ENCODE data around the gene KRTAP12-4.
"Not testable (repeated sequence)": the region's sequence is repeated elsewhere in the genome, so short reads cannot be mapped to it uniquely, and the experiment has no call there.

The KRTAP12-4 gene

DNA sequence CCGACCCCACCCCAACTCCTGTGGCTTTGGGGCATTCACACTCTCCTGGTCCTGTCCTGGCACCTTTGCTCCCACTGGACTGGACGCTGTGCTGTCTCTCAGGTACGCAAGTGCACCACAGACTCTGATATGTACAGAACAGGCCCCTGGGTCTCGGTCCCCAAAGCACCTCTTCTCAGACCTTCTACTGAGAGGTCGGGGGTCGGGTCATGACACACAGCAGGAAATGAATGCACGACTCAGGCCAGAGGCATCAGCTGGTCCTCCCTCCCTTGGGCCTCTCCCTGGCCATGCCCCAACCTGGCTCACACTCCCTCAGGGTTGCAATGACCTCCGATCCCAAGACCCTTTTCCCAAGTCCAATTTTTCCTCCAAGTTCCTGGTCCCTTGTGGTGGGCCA, 40.7 kb upstream of the KRTAP12-4 start:
- TF ChIP-seq, protein P1, sequence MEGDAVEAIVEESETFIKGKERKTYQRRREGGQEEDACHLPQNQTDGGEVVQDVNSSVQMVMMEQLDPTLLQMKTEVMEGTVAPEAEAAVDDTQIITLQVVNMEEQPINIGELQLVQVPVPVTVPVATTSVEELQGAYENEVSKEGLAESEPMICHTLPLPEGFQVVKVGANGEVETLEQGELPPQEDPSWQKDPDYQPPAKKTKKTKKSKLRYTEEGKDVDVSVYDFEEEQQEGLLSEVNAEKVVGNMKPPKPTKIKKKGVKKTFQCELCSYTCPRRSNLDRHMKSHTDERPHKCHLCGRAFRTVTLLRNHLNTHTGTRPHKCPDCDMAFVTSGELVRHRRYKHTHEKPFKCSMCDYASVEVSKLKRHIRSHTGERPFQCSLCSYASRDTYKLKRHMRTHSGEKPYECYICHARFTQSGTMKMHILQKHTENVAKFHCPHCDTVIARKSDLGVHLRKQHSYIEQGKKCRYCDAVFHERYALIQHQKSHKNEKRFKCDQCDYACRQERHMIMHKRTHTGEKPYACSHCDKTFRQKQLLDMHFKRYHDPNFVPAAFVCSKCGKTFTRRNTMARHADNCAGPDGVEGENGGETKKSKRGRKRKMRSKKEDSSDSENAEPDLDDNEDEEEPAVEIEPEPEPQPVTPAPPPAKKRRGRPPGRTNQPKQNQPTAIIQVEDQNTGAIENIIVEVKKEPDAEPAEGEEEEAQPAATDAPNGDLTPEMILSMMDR (IDR thresholded peaks at IDR 0.05; ENCODE audit: insufficient read depth, low read depth, low read length, missing control alignments) = no peak
- DNase-seq (ENCODE audit: low read depth) = no peak
- no peak overlapping the region for H3K4me3 ChIP-seq (ENCODE audit: low read depth, low read length)

DNA sequence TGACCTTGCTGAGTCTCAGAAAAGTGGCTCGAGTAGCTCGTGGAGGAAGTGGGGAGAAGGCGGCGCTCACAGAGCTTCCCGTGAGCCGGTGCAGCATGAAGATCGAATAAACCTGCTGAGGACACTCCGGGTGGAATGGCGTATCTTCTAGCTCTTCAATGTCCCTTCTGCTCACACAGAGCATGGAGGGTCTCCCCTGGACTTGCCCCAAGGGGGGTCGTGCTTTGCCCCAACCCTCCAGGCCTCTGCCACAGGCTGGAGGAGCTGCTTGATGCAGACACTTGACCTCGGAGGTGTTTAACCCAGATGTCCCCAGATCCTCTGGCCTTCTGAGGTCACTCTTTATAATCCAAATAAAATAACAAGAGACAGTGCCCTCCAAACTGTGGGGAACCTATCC, 40.3 kb upstream of the KRTAP12-4 start:
- no peak overlapping the region for H3K4me3 ChIP-seq (ENCODE audit: low read depth, low read length)
- TF ChIP-seq, protein P1 (IDR thresholded peaks at IDR 0.05; ENCODE audit: insufficient read depth, low read depth, low read length, missing control alignments) = no peak
- no peak for DNase-seq (ENCODE audit: low read depth)

DNA sequence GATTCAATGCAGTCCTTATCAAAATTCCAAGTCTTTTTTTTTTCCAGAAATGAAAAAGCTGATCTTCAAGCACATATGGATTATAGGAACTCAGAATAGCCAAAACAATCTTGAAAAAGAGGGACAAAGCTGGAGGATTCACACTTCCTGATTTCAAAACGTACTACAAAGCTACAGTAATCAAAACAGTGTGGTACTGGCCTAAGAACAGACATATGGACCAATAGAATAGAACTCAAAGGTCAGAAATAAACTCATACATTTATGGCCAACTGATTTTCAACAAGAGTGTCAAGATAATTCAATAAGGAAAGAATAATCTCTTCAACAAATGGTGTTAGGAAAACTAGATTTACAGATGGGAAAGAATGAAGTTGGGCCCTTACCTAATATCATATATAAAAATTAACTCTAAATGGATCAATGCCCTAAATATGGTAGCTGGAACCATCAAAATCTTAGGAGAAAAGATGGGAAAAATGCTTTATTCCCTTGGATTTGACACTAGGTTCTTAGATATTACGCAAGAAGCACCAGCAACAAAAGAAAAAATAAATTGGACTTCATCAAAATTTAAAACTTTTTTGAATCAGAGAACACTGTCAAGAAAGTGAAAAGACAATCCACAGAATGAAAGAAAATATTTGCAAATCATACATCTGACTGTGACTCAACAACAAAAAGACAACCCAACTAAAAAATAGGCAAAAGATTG, 38.5 kb upstream of the KRTAP12-4 start:
- H3K4me3 ChIP-seq (ENCODE audit: low read depth, low read length) = no peak overlapping the region

DNA sequence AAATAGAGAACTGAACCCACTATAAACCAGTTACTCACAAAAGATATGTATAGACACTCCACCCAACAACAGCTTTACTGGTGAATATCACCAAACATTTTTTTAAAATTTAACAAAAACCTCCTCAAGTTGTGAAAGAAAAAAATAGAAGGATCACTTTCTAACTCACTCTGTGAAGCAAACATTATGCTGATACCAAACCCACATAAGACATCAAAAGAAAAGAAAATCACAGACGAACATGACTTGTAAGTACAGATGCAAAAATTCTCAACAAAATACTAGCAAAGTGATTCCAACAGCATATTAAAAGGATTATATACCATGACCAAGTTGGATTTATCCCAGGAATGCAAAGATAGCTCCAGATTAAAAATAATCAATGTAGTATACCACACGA, 37.2 kb upstream of the KRTAP12-4 start:
- DNase-seq (ENCODE audit: low read depth) = no peak
- H3K4me3 ChIP-seq (ENCODE audit: low read depth, low read length) = no peak overlapping the region
- TF ChIP-seq, protein P1 (IDR thresholded peaks at IDR 0.05; ENCODE audit: insufficient read depth, low read depth, low read length, missing control alignments) = no peak

More for the DNA sequence above, 38.5 kb upstream of the KRTAP12-4 start:
- TF ChIP-seq, protein P1 (IDR thresholded peaks at IDR 0.05; ENCODE audit: insufficient read depth, low read depth, low read length, missing control alignments) = no peak
- no peak for DNase-seq (ENCODE audit: low read depth)

DNA sequence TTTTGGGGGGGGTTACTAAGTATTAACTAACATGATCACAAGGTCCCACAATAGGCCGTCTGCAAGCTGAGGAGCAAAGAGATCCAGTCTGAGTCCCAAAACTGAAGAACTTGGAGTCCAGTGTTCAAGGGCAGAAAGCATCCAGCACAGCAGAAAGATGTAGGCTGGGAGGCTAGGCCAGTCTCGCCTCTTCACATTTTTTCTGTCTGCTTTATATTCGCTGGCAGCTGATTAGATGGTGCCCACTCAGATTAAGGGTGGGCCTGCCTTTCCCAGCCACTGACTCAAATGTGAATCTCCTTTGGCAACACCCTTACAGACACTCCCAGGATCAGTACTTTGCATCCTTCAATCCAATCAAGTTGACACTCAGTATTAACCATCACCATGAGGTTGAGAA, 35.3 kb upstream of the KRTAP12-4 start:
- DNase-seq (ENCODE audit: low read depth); H3K4me3 ChIP-seq (ENCODE audit: low read depth, low read length): not testable (repeated sequence)

DNA sequence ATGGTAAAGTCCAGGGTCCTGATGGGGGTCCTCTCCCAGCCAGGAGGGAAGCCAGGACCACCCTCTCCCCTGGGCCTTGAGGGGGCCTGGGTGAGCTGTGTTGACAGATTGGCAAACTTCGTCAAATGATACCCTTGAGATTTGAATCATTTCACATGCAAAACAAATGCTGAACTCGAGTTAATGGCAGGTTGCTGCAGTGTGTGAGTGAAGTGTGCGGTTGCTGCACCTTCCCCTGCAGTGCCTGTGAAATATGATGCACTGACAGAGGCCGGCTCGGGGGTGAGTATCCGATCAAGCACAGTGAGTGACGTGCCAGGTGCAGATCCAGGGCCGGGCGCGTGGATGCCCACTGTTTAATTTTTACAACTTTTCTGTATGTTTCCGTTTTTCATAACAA, 33.2 kb upstream of the KRTAP12-4 start:
- TF ChIP-seq, protein P1 (IDR thresholded peaks at IDR 0.05; ENCODE audit: insufficient read depth, low read depth, low read length, missing control alignments) = no peak

DNA sequence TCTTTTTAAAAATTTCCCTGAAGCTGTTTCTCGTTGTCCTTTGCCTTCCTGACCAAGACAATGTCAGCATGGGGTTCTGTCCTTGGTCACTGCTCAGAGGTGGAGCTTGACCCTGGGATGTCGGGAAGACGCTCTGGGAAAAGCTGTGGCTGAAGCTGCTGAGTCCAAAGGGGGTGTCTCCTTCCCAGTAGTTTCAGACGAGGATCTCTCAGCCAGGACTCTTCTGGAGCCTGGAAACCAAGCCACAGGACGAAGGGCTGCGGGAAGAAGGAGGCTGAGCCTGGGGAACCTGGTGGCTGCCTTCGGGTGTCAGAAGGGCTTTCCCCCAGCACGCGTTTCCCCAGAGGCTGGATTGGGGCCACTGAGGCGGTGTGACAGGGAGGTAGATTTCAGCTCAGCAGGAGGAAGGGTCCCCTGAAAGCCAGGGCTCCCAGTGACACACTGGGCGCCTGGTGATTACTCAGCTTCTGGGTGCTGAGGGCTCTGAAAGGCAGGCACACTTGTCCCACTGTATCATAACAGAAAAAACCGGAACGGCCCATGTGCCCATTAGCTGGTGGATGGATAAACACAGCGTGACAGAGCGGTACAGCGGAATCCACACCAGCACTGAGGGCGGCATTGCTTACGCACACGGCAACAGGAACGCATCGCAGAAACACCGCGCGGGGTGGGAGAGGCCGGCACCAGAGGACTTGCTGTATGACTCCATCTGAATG, 32.5 kb upstream of the KRTAP12-4 start:
- TF ChIP-seq, protein P1 (IDR thresholded peaks at IDR 0.05; ENCODE audit: insufficient read depth, low read depth, low read length, missing control alignments) = no peak
- no peak overlapping the region for H3K4me3 ChIP-seq (ENCODE audit: low read depth, low read length)
- DNase-seq (ENCODE audit: low read depth) = no peak

More for the DNA sequence above, 33.2 kb upstream of the KRTAP12-4 start:
- no peak overlapping the region for H3K4me3 ChIP-seq (ENCODE audit: low read depth, low read length)
- DNase-seq (ENCODE audit: low read depth) = no peak
